GM18858 (cell line): ENCODE measurements around the gene ZNF132.

Experiments used
- ATAC-seq: cut with Tn5 transposase; IDR thresholded peaks from one replicate; pipeline ENCODE4 v1.9.1; 2021; ENCODE audit not compliant: unreplicated experiment

Gene ZNF132

DNA sequence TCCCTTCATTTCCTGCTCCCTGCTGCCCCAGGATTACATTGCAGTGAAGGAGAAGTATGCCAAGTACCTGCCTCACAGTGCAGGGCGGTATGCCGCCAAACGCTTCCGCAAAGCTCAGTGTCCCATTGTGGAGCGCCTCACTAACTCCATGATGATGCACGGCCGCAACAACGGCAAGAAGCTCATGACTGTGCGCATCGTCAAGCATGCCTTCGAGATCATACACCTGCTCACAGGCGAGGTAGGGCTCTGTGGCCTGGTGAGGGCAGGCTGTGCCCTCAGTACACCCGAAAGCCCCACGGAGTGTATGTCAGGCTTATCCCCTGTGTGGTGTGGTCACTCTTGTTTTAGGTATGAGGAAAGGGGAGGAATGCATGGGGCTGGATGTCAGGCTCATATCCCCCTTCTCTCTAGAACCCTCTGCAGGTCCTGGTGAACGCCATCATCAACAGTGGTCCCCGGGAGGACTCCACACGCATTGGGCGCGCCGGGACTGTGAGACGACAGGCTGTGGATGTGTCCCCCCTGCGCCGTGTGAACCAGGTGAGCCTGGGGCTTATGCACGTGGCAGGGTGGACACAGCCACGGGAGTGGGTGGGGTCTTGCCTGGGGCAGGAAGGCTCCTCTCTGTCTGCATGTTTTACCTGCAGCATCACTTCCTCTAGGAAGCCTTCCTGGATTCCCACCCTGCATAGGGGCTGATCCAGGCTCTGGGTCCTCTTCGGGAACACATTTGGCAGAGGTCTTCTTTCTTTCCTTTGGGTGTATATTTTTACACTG is 46.8 kb downstream of the ZNF132 start:
- no peak for ATAC-seq

- no peak for ATAC-seq
These were observed 51.8 kb downstream of the ZNF132 start for GRCh38 chr19:58388175-58388526.

DNA sequence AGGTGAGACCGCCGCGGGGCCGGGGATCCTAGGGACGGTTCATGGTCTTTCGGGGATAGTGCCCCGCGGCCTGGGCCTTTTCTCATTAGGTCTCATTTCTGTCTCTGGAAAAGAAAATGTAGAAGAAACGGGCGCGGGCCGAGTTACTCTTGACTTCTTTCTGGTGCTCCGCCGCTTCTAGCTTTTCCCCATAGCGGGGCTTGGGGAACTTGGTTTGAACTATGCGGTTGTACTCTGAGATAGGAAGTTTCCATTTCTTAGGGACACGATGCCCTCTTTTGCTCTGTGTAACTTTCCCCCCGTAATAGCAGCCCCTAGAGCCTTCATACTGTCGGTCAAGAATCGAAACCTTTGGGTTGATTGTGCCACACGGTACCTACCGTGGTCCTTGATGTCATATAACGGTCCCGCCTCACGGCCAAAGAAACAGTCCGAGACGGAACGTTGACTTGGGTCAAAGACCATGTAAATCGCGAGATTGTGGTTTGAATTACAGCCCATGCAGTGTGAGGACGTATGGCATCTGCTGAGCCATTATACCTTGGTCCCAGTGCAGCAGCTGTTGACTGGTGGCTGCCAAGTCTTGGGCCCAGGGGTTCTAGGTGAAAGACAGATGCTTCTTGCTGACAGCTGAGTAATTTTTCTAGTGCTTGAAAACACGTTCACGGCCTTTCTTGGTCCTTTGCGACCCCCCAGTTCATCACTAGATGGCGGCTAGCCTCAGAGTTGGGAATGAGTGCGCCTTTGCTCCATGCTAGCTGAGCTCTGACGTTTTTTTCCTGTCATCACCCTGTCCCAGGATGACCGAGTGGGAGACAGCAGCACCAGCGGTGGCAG is 52.4 kb downstream of the ZNF132 start:
- ATAC-seq, result no peak

DNA sequence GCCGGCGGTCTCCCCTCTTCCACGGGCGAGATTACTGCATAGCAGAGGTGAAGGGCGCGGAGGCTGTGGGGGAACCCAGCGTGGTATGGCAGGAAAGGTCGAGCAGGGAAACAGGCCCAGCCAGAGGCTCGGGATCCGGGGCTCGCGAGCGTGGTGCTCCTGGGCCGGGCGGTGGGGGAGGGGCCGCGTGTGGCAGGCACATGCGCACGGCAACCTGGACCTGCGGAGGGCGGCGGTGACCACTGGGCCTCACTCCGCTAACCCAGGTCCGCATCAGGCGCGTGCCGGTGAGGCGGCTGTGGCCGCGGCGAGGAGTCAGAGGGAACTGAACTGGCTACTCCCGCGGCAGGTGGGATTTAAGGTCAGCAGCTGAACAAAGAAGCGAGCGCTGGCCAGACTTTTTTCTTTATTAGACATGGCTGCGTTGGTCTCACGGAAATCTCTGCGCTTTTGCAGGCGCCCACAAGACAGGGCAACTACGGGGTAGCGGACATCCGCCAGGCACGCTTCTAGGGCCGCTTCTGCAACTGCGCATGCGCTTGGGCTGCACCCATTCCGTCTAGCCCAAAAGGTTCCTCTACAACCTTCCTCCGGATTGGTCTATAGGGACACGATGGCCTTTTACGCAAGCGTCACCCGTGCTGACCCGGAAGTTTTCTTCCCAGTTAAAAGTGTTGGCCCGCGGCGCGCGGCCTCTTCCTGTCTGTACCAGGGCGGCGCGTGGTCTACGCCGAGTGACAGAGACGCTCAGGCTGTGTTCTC is 53.2 kb downstream of the ZNF132 start, which contains the start of gene RPS5:
RPS5 (plus strand) TSS at position 694 of the 762 bp plus-strand sequence. CDS start 869 bp downstream, outside the sequence.
- ATAC-seq, result peak; percentile 79

DNA sequence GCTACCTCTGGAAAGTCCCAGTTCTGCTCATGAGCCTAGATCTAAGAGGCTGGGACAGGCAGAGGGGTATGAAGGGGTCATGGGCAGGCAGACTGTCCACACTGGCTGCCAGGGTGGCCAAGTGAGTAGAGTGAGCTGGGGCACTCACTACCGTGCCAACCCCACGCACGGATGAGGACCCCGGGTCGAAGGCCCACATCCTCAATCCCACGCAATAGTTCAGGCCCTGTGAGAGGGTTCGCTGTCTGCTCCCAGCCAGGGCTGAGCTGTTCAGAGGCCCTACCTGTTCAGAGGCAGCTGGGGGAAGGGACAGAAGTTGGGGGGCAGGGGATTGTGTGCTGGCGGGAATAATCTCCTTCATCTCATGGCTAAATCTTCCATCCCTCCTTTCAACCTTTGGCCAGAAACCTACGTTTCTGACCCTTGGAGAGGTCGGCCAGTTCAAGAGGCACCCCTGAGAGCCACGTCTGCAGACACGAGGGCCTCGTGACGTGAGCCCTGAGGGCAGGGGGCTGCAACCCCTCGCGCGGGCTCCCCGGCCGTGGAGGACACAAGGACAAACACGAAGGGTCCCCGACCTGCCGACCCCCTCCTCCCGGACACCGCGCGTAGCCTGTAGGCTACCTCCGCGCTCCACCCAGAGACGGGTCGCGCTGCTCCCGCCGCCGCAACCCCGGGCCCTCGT is 53.9 kb downstream of the ZNF132 start:
- ATAC-seq, result no peak

- no peak for ATAC-seq
These were observed 54.6 kb downstream of the ZNF132 start for GRCh38 chr19:58385313-58385890.

GRCh38 chr19:58382997-58383603 is 56.9 kb downstream of the ZNF132 start:
- no peak for ATAC-seq
